Stomach (tissue), 4 donors: ENCODE data around the gene SUCLG2.

ENCODE experiments used
- CTCF ChIP-seq, 7 experiments: fragments of 450-650 bp in 4 of 7; fragments of 200-600 bp in 3 of 7; sonication (generic) in 3 of 7; IDR thresholded peaks; one replicate each; pipeline ENCODE4 v1.5.1; 2016 to 2019; ENCODE audit warnings: antibody characterized with exemption in 7 of 7, control low read depth in 2 of 7, mild to moderate bottlenecking in 1 of 7
- EP300 ChIP-seq: sonication (generic); formaldehyde crosslinking; IDR thresholded peaks from one replicate; pipeline ENCODE4 v1.6.1; 2017; ENCODE audit warnings: antibody characterized with exemption
- POLR2A ChIP-seq, 4 donors: fragments of 450-650 bp; IDR thresholded peaks; one replicate each; pipeline ENCODE4 v1.6.1; 2016; ENCODE audit warnings: antibody characterized with exemption in 4 of 4, control low read depth in 2 of 4, mild to moderate bottlenecking in 1 of 4, moderate library complexity in 1 of 4

DNA sequence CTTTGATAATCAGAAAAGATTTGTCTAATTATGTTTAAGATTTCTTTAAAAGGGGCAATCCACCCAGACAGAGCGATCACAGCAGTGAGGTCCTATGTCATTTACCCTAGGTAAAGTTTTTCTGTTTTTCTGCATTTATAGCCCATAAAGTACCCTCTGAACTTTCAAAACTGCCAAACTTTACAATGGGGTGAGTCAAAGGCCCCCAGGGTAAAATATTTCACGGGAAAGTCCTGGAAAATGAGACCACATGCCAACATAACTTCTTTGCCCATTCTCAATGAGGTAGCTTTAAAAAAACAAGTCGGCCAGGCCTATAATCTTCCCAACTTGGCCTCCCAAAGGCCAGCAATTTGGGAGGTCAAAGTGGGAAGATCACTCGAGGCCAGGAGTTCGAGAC, 53.0 kb downstream of the SUCLG2 start:
- TF ChIP-seq CTCF (IDR thresholded peaks at IDR 0.05) (no peak), POLR2A (IDR thresholded peaks at IDR 0.05) (no peak), EP300 (no peak)
